ENCODE results near the gene ELMO2.
"Not testable (repeated sequence)": the region's sequence is repeated elsewhere in the genome, so short reads cannot be mapped to it uniquely, and the experiment has no call there.

Gene ELMO2

DNA sequence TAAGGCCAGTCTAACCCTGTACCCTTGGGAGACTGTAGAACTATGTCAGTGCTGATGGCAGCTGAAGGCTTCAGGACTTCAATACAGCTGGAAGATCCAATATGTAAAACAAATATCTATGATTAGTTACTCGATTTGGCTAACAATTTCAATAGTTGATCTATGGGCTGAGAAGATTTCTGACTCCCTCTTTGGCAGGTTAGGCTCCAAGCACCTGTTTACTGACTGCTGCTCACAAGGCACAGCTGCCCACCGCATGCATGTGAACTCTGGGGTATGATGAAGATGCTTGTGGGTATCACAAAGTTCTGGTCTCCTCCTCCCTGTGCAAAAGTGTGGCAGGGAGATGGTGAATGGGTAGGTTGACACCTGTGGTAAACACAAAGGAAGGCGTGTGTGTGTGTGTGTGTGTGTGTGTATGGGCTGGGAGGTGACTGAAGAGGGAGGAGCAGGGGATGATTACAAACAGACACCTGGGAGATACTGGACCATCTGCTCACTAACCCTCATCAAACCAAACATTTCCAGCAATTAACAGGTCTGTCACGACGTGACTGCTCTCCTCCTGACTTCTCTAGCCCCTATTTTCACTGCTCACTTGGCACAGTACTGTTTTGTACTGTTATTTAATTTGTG lies 18.1 kb downstream of the ELMO2 start:
- ChIA-PET POLR2A (no interaction called here), CTCF (no interaction called here)
- H3K4me1 ChIP-seq (ENCODE audit: control insufficient read depth, insufficient read depth, low read length): no peaks in the 10 kb centered on the region
- H3K4me3 ChIP-seq (ENCODE audit: low read depth, low read length): no peak overlapping the region
- H3K36me3 ChIP-seq (ENCODE audit: control insufficient read depth in 2 of 2, insufficient read depth in 1 of 2, low read length in 2 of 2): peaks cover 12 to 93% of the 10 kb centered on the region in 2 experiments
- TF ChIP-seq ZNF350 (tag by site-specific recombination; IDR thresholded peaks at IDR 0.05) (no peak), ZSCAN16 (tag by site-specific recombination; IDR thresholded peaks at IDR 0.05) (no peak), ZNF121 (tag by site-specific recombination; IDR thresholded peaks at IDR 0.05) (no peak), GFI1B (tag by site-specific recombination; IDR thresholded peaks at IDR 0.05) (no peak), ZNF830 (tag by site-specific recombination; IDR thresholded peaks at IDR 0.05; ENCODE audit: low read depth) (no peak), ZIC2 (tag by site-specific recombination; IDR thresholded peaks at IDR 0.05) (no peak), ZNF248 (tag by site-specific recombination; IDR thresholded peaks at IDR 0.05) (no peak), ZNF19 (tag by site-specific recombination; IDR thresholded peaks at IDR 0.05; ENCODE audit: low read depth) (no peak), ZNF426 (tag by site-specific recombination; IDR thresholded peaks at IDR 0.05) (no peak), SETDB1 (IDR thresholded peaks at IDR 0.05; ENCODE audit: insufficient read length, low read length) (no peak), ZSCAN30 (tag by site-specific recombination; IDR thresholded peaks at IDR 0.05) (no peak), ZNF776 (tag by site-specific recombination; IDR thresholded peaks at IDR 0.05; ENCODE audit: borderline replicate concordance) (no peak), ZNF423 (tag by site-specific recombination; IDR thresholded peaks at IDR 0.05) (no peak), MEIS1 (CRISPR knock-in tag; IDR thresholded peaks at IDR 0.05; ENCODE audit: borderline replicate concordance) (no peak), ZNF701 (tag by site-specific recombination; IDR thresholded peaks at IDR 0.05) (no peak), ZNF837 (tag by site-specific recombination; IDR thresholded peaks at IDR 0.05) (no peak), ZBTB7A (tag by site-specific recombination; IDR thresholded peaks at IDR 0.05; ENCODE audit: low read depth) (no peak), ZNF747 (tag by site-specific recombination; IDR thresholded peaks at IDR 0.05) (no peak)
- TF ChIP-seq, protein P1, sequence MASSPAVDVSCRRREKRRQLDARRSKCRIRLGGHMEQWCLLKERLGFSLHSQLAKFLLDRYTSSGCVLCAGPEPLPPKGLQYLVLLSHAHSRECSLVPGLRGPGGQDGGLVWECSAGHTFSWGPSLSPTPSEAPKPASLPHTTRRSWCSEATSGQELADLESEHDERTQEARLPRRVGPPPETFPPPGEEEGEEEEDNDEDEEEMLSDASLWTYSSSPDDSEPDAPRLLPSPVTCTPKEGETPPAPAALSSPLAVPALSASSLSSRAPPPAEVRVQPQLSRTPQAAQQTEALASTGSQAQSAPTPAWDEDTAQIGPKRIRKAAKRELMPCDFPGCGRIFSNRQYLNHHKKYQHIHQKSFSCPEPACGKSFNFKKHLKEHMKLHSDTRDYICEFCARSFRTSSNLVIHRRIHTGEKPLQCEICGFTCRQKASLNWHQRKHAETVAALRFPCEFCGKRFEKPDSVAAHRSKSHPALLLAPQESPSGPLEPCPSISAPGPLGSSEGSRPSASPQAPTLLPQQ (tag by site-specific recombination; IDR thresholded peaks at IDR 0.05): no peak
- TF ChIP-seq, protein P2, sequence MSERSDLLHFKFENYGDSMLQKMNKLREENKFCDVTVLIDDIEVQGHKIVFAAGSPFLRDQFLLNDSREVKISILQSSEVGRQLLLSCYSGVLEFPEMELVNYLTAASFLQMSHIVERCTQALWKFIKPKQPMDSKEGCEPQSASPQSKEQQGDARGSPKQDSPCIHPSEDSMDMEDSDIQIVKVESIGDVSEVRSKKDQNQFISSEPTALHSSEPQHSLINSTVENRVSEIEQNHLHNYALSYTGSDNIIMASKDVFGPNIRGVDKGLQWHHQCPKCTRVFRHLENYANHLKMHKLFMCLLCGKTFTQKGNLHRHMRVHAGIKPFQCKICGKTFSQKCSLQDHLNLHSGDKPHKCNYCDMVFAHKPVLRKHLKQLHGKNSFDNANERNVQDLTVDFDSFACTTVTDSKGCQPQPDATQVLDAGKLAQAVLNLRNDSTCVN (tag by site-specific recombination; optimal IDR thresholded peaks at IDR 0.05): no peak
- H3K27ac ChIP-seq (ENCODE audit: extremely low read depth, low read depth, low read length): no peak overlapping the region
- no peaks in the 10 kb centered on the region for H3K9me3 ChIP-seq (ENCODE audit: control insufficient read depth, insufficient read depth, low read depth, low read length)

DNA sequence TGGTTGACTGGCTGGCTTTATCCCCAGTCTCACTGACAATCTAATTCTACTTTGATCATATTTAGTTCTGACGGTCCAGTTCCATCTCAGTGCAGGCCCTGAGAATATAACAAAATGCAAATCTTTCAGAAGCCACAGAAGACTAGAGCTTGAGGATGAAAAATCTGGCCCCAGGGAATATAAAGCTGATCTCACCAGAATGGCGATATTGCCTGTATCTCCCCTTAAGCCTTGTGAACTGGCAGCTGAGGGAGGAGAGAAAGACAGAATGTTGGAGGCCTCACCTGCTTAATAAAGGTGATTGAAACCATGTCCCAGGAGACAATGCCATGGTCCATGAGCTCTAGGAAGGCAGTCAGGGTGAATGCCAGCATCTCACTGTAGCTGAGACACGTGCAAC lies 19.4 kb downstream of the ELMO2 start:
- POLR2A ChIA-PET: interaction anchor here (1.5 kb wide), 1 partner anchor 23 kb away, joined by 4 read pairs; no protein-coding TSS in a partner anchor
- H3K4me1 ChIP-seq (ENCODE audit: control insufficient read depth, insufficient read depth, low read length); H3K4me3 ChIP-seq (ENCODE audit: low read depth, low read length); CTCF ChIA-PET; H3K27ac ChIP-seq (ENCODE audit: extremely low read depth, low read depth, low read length); H3K9me3 ChIP-seq (ENCODE audit: control insufficient read depth, insufficient read depth, low read depth, low read length): not testable (repeated sequence)
- H3K36me3 ChIP-seq (ENCODE audit: control insufficient read depth in 2 of 2, insufficient read depth in 1 of 2, low read length in 2 of 2): peaks cover 9 to 93% of the 10 kb centered on the region in 2 experiments

DNA sequence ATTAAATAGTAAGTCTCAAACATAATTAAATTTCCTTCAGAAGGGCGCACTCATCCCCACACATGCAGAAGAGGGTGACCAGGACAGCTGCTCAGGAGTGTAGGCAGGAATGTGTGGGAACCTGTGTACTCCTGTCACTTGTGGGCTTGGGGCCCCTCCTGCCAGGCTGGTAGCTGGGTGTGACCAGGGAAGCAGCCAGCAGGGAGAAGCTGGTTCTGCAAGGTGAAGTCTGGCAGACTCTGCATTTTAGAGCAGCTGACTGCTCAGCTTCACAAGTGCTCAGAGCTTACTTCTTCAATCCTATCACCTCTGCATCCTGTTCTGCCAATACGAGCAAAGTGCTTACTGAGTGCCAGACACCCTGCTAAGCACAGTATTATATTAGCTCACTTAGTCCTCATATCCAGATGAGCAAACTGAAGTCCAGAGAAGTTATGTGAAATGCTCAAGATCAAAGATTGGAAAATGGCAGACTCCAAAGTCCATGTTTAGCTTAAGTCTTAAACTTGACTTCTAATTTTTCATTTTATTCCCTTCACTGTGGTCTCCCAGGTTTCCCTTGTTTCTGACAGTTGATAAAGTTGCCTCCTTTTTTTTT lies 27.9 kb downstream of the ELMO2 start:
- no peak for TF ChIP-seq ZNF23 (tag by site-specific recombination; IDR thresholded peaks at IDR 0.05; ENCODE audit: borderline replicate concordance)
- no peak for TF ChIP-seq ZNF423 (tag by site-specific recombination; IDR thresholded peaks at IDR 0.05)
- TF ChIP-seq ZNF830 (tag by site-specific recombination; IDR thresholded peaks at IDR 0.05; ENCODE audit: low read depth): no peak
- TF ChIP-seq ZNF664 (tag by site-specific recombination; IDR thresholded peaks at IDR 0.05): 0 out of 2 replicates have a peak, but pooled peaks have one; percentile 22
- TF ChIP-seq ZFP69B (tag by site-specific recombination; IDR thresholded peaks at IDR 0.05): no peak
- TF ChIP-seq, protein P3, sequence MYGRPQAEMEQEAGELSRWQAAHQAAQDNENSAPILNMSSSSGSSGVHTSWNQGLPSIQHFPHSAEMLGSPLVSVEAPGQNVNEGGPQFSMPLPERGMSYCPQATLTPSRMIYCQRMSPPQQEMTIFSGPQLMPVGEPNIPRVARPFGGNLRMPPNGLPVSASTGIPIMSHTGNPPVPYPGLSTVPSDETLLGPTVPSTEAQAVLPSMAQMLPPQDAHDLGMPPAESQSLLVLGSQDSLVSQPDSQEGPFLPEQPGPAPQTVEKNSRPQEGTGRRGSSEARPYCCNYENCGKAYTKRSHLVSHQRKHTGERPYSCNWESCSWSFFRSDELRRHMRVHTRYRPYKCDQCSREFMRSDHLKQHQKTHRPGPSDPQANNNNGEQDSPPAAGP (tag by site-specific recombination; IDR thresholded peaks at IDR 0.05): no peak
- Histone ChIP-seq H3K36me3 (ENCODE audit: control insufficient read depth in 2 of 2, insufficient read depth in 1 of 2, low read length in 2 of 2) (peaks cover 16 to 94% of the 10 kb centered on the region in 2 experiments), H3K4me3 (ENCODE audit: low read depth, low read length) (no peak overlapping the region), H3K4me1 (ENCODE audit: control insufficient read depth, insufficient read depth, low read length) (no peaks in the 10 kb centered on the region), H3K9me3 (ENCODE audit: control insufficient read depth, insufficient read depth, low read depth, low read length) (no peaks in the 10 kb centered on the region), H3K27ac (ENCODE audit: extremely low read depth, low read depth, low read length) (no peak overlapping the region)
- POLR2A ChIA-PET: no interaction called here
- CTCF ChIA-PET: interaction anchor here (0.6 to 0.7 kb wide), 2 partner anchors 15 to 44 kb away, joined by 3 to 4 read pairs; no protein-coding TSS in a partner anchor

All from HEK293 (cell line).